SKM-1 treated with dmso at 0.1 percent for 144 hours (cell line): Measurements from ENCODE around the gene ITPKB.

ENCODE experiments used
- DNase-seq: peaks from one replicate; lab custom pipeline; 2025; ENCODE audit not compliant: unreplicated experiment; lab: John Stamatoyannopoulos, UW

Gene ITPKB

GRCh38 chr1:226686440-226687425 lies 52.3 kb downstream of the ITPKB start:
- no peak for DNase-seq

- DNase-seq: no peak
Measured at GRCh38 chr1:226685196-226685820, 53.8 kb downstream of the ITPKB start.

GRCh38 chr1:226684026-226684425 lies 55.1 kb downstream of the ITPKB start:
- DNase-seq: no peak

- no peak for DNase-seq
Measured at GRCh38 chr1:226682871-226683814, 55.9 kb downstream of the ITPKB start.

- DNase-seq: no peak
Measured at GRCh38 chr1:226681652-226682493, 57.2 kb downstream of the ITPKB start.

- no peak for DNase-seq
Measured at GRCh38 chr1:226680653-226681052, 58.4 kb downstream of the ITPKB start.

- peak; percentile 79 for DNase-seq
Measured at GRCh38 chr1:226679853-226680516, 59.1 kb downstream of the ITPKB start.

GRCh38 chr1:226679262-226679661 lies 59.8 kb downstream of the ITPKB start:
- peak; percentile 23 for DNase-seq

GRCh38 chr1:226678701-226679100 lies 60.4 kb downstream of the ITPKB start:
- DNase-seq: no peak

GRCh38 chr1:226678251-226678650 lies 60.8 kb downstream of the ITPKB start:
- no peak for DNase-seq

- peak; percentile 87 for DNase-seq
Measured at GRCh38 chr1:226677027-226678020, 61.8 kb downstream of the ITPKB start.

GRCh38 chr1:226676381-226676780 lies 62.7 kb downstream of the ITPKB start:
- DNase-seq: peak; percentile 19

GRCh38 chr1:226675715-226676357 lies 63.2 kb downstream of the ITPKB start:
- no peak for DNase-seq

GRCh38 chr1:226674892-226675714 lies 64.0 kb downstream of the ITPKB start:
- DNase-seq: peak; percentile 100

GRCh38 chr1:226672339-226672762 lies 66.7 kb downstream of the ITPKB start:
- DNase-seq: no peak

- no peak for DNase-seq
Measured at GRCh38 chr1:226671277-226671676, 67.8 kb downstream of the ITPKB start.

- no peak for DNase-seq
Measured at GRCh38 chr1:226670073-226670472, 69.0 kb downstream of the ITPKB start.
